HG02642 (cell line): ENCODE results near the gene GPR6.

ENCODE experiments used
- ATAC-seq: cut with Tn5 transposase; IDR thresholded peaks from one replicate; pipeline ENCODE4 v1.9.1; 2021; ENCODE audit warnings: mild to moderate bottlenecking; ENCODE audit not compliant: unreplicated experiment, poor library complexity

The GPR6 gene

GRCh38 chr6:109978174-109979032 lies at the start of gene GPR6:
TSS of gene GPR6 (plus strand) at chr6:109978311. CDS start at chr6:109979113, 802 bp downstream.
- ATAC-seq, result peak; percentile 38

GRCh38 chr6:109934293-109934692 lies 43.8 kb upstream of the GPR6 start:
- ATAC-seq, result no peak

GRCh38 chr6:109939654-109940053 lies 38.5 kb upstream of the GPR6 start:
- no peak for ATAC-seq

GRCh38 chr6:109944448-109944847 lies 33.7 kb upstream of the GPR6 start:
- no peak for ATAC-seq

GRCh38 chr6:109945091-109945490 lies 33.0 kb upstream of the GPR6 start:
- no peak for ATAC-seq

- no peak for ATAC-seq
These were observed 31.1 kb upstream of the GPR6 start for GRCh38 chr6:109946979-109947378.

- ATAC-seq, result no peak
These were observed 28.6 kb upstream of the GPR6 start for GRCh38 chr6:109949281-109950065.

GRCh38 chr6:109955491-109955890 lies 22.6 kb upstream of the GPR6 start:
- no peak for ATAC-seq

GRCh38 chr6:109958626-109959025 lies 19.5 kb upstream of the GPR6 start:
- no peak for ATAC-seq

GRCh38 chr6:109961611-109962041 lies 16.5 kb upstream of the GPR6 start:
- ATAC-seq, result no peak

GRCh38 chr6:109962271-109962670 lies 15.8 kb upstream of the GPR6 start:
- ATAC-seq, result no peak

GRCh38 chr6:109963598-109964170 lies 14.4 kb upstream of the GPR6 start:
- ATAC-seq, result no peak

- no peak for ATAC-seq
These were observed 13.2 kb upstream of the GPR6 start for GRCh38 chr6:109964949-109965348.

- ATAC-seq, result no peak
These were observed 11.8 kb upstream of the GPR6 start for GRCh38 chr6:109966299-109966698.

- no peak for ATAC-seq
These were observed 329 bp upstream of the GPR6 start for GRCh38 chr6:109977791-109978173.

- ATAC-seq, result no peak
These were observed 1.2 kb downstream of the GPR6 start for GRCh38 chr6:109979033-109979921.

- ATAC-seq, result no peak
These were observed 6.3 kb downstream of the GPR6 start for GRCh38 chr6:109984410-109984809.

GRCh38 chr6:109987196-109987595 lies 9.1 kb downstream of the GPR6 start:
- no peak for ATAC-seq

GRCh38 chr6:109991201-109992101 lies 13.3 kb downstream of the GPR6 start:
- no peak for ATAC-seq
